ENCODE data around the gene CACNA1S. TPM values are rescaled to one million over a fixed set of nuclear protein-coding genes. Genes with fewer than 3 reads are reported as not detected.

CACNA1S gene
- polyA plus RNA-seq, 12 donors: 15.2 to 77.2 (median 49.8) TPM; not detected in 1

DNA sequence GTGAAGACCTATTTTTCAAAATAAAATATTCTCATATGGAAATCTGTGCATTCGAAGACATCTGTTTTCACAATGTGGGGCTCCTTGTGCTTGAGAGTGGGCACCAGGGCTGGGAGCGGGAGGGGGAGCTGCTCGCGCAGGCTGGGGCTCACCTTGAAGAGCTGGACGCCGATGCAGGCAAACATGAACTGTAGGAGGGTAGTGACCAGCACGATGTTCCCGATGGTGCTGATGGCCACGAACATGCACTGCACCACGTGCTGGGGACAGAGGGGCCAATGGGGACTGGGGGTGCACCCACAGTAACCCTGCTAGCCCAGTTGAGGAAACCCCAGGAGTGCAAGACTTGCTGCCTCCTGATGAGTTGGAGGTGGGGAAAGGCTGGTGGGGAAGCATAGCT lies 46.5 kb downstream of the CACNA1S start:
- no peak for DNase-seq

DNA sequence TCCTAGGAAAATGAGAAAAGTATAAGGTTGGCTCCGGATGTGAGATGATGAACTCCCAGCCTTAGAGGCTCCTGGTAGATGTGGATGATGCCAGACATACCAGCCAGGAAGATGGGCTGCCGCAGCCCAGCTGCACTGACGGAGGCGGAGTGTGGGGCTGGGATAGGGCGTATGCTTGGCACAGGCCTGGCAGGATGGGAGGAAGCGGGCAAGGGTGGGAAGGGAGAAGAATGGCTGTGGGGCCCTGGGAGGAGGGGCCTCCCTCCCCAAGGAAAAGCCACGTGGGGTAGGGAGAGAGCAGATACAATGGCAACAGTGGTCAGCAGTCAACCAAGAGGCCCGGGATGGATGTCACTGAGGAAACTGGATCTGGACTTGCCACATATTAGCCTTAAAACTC lies 47.4 kb downstream of the CACNA1S start:
- no peak for DNase-seq

DNA sequence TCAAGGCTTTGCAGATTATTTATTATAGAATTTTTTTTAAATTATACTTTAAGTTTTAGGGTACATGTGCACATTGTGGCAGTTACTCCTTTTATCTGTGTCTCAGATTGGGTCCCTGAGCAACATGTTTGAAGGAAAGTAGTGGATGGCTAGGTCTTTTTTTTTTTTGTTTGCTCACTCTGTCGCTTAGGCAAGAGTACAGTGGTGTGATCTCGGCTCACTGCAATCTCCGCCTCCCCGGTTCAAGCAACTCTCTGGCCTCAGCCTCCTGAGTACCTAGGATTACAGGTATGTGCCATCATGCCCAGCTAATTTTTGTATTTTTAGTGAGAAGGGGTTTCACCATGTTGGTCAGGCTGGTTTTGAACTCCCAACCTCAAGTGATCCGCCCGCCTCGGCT lies 49.1 kb downstream of the CACNA1S start:
- DNase-seq: no peak

DNA sequence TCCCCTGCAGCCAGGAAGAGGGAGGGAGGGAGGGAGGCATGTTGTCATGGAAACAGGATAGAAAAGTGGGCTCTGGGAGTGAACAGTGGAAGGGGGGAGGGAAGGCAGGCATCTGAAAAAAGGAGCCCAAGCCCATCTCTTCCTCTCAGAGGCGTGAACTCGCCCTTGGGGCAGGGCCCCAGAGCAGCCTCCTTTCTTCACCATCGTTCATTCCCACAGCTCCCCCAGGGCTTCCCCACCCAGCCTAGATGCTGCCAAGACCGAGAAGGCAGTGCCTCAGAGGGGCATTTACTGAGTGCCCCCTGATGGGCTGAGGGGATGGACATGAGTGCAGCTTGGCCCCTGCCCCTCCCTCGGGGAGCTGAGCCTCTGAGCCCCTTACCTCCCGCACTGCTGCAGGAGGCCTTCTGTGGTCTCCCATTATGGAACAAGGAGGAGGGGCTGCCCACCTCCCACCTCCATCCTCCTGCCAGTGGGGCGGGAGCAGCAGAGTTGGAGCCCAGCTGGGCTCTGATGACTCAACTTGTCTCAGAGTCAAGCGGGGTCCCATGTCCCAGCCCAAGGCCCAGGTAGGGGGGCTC lies 49.6 kb downstream of the CACNA1S start:
- no peak for DNase-seq

DNA sequence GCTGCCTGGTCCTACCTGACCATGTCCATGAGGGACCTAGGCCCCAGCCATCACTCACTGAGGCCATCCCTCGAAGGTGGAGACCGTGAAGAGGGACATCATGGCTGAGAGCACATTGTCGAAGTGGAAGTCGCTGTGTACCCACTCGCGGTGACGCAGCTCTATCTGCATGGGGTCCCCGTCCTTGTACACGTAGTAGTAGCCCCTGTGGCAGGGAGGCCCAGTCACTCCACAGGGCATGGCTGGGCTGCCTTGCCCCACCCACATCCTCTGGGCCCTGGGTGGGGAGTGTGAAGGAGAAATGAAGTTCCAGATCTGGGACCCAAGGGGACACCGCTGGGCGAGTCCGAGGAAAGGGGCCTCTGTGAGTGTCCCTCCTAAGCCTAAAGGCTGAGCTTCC lies 50.3 kb downstream of the CACNA1S start:
- DNase-seq: no peak

DNA sequence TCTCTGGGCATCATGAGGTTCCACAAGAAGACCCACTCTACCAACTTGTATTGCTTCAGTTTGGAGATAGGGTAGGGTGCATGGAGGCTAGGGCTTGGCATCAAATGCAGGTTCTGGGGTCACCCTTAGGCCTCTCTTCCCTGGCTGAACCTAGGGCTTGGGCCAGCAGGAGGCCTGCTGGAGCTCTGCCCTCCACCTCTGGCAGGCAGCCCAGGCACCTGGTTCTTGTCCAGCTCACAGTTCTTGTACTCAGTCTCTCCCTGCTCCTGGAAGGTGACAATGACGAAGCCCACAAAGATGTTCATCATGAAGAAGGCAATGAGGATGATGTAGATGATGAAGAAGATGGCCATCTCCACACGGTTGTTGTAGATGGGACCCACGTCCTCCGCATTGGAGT lies 51.2 kb downstream of the CACNA1S start:
- DNase-seq: no peak

DNA sequence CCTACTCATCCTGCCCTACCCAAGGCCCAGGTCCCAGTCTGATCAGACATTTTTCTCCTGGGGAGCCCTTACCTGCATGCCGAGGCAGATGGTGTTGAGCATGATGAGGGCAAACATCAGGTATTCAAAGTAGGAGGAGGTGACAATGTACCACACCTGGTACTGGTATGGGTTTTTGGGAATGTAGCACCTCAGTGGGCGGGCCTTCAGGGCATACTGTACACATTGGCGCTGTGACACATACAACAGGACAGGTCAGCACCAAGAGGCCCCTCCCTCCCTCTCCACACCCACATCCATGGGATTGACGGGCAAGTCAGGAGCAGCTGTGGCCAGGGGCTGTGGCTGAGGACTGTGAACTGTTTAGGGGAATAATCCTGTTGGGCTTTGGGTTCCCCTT lies 51.6 kb downstream of the CACNA1S start:
- DNase-seq: no peak

DNA sequence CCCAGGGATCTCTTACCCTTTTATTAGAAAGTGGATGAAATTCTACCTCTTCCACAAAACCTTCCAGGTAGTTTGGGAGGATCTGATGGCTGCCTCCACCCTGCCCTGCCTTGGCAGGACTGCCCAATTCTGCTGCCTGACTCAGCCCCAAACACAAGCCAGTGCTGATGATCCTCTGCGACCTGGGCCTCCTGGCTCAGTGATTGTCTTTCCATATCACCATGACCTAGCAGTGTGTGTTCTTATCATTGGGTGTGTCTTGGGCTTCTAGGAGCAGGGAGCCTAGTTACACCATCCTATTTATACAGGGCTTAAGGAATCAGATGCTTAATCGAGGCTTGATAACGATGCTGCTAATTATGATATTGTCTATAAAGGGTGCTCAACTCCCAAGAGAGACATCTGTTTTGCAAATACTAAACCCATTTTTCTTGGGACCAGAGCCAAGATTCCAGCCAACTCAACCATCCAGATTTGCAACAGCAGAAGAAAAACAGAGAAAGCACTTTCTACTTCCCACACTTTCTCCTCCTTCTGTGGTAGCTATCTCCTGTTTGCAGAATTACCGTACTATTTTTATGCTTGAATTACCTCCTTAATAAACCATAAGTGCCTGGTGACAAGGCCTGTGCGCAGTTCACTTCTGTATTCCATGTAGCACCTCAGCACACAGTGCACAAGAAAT lies 52.2 kb downstream of the CACNA1S start:
- no peak for DNase-seq

DNA sequence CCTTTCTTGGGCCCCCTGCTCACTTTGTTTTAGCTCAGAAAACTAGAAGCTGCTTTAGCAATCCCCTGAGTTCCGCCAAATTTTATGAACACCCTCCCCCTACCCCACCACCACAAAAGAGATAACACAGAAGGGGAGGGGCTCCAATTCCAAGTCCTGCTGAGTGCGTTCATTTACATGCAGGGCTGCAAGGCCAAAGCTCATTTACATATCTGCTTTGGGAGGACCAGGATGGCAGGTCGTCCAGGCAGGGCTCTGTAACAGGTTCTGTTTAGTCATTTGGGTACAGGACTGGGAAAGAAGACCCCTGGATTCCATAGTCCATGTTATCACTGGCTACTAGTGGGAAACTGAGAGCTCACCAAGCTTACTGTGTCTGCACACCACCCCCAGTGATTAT lies 52.8 kb downstream of the CACNA1S start:
- no peak for DNase-seq

DNA sequence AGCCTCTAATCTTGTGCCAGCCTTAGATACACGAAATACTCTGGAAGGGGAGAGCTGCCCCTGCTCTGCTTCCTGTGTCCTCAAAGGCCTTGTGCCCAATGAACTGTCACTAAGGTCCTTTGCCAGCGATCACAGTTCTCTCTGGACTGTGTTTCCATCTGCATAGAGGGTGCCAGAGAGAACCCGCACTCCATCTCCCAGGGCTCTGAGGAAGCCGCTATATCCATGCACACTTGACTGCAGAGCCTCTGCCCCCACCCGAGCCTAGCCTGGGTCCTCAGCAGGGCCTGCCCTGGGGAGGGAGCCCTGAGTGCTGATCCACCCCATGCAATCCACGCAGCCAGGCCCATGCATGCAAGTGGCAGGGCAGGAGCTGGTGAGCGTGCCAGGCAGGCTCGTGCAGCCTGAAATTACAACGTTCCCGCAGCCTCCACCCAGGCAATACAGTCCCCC lies 58.1 kb downstream of the CACNA1S start:
- DNase-seq: no peak

DNA sequence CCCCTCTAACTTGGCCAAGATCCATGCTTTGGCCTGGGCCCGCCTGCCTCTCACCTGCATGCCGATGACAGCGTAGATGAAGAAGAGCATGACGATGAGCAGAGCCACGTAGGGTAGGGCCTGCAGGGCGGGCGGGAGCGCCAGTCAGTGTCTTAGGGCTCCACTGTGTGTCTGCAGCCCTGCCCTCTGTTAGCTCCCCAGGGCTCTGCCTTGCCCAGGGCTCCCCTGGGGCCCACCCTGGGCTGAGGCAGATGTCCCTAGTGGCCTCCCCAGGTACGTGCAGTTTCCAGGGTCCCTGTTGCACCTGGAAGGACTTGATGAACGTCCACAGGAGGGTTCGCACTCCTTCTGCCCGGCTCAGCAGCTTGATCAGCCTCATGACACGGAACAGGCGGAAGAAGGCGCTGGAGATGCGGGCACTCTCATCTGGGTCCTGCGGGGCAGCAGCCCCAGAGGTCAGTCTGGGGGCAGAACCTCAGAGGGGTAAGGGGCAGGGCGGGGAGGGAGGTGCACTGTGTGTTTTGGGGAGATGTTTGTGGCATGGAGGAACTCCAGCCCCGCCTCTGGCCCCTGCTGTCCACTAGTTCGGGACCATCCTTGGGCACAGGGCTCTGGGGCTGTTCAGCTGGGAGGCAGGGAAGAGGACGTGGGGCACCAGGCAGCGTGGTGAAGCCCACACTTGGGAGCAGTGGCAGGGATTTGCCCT lies 58.9 kb downstream of the CACNA1S start:
- no peak for DNase-seq

DNA sequence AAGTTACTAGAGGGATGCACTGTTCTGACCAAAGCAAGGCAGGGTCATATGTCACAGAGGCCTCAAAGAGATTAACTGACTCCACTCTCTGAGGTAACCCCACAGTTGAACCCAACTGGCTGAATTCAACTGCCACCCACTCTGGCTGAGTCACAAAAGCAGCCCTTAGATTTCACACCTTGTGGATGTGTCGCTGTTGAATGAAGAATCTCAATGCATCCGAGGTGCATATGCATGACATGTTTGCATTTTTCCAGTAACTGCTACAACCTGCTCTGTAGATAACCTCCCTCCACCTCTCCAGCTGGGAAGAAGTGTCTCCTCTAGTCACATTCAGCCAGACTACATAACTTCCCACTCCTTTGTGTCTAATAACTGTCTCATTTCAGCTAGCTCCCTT lies 60.8 kb downstream of the CACNA1S start:
- no peak for DNase-seq

DNA sequence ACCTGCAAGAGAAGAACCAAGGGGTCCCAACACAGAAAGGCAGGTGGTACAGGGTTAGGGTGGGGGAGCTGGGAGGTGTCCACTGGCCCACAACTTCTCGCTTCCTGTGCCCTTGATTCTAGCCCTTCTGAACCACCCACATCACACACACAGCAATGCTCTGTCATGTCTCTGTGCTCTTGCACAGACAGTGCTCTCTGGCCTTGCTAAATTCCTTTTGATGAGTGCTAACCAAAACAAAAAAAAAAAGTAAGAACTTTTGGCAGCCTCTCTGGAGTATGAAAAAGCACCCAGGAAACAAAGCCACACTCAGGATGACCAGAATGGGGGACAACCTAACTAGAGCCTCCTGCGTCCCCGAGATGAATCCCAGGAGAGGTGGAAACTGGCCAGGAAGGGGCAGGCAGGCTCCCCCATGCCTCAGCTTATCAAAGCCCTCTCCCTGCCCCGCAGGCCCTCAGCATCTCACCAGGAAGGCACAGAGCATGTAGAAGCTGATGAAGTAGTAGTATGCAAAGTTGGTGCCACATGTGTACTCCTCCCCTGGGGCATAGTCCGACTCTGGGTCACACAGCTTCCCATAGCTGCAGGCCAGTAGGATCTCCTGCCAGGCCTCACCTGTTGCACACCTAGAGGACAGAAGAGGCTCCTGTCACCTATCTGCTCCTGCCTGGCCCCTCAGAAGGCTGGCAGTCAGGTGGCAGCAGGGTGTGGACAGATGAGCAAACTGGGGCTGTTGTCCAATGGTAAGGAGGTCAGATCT lies 61.5 kb downstream of the CACNA1S start:
- no peak for DNase-seq

DNA sequence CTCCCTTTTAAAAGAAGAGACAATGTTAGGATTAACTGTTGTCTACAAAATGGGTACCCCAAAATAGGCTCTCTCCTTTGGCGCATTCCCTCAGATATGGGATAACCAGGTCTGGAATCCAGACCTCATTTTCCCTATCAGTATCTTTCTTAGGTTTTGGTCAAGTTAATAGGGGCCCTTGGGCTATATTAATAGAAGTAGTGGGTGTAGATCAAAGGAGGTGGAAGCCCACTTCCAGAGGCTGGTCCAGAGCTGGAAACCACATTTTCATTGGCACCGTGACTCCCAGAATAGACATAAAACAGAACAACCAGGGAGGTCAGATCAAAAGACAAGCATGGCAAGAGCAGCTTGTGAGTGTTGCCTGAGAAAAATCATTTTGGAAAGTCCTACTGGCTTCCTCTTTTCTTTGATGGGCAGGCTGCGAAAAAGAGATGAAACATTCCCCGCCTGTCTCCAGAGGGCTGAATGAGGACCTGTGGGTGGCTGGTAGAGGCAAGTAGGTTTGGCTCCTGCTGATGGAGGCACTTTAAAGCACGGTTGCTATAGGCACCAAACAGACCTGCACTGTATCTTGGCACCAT lies 62.9 kb downstream of the CACNA1S start:
- DNase-seq: no peak

DNA sequence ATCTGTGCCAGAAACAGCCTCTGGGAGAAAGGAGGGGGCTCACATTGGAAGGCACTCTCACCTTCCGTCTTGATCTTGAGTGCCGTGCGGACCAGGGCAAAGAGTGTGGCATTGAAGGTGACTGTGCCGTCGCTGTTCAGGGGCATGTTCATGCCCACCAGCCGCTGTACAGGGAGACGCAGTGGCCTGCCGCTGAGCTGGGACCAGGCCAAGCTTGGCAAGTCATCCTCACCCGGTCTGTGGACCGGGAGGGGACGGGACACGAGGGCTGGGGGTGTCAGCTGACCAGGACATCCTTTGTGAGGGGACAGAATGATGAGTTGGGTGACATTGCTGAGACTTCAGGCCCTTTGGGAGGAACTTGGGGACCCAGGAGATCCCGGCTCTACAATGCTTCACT lies 63.7 kb downstream of the CACNA1S start:
- no peak for DNase-seq

DNA sequence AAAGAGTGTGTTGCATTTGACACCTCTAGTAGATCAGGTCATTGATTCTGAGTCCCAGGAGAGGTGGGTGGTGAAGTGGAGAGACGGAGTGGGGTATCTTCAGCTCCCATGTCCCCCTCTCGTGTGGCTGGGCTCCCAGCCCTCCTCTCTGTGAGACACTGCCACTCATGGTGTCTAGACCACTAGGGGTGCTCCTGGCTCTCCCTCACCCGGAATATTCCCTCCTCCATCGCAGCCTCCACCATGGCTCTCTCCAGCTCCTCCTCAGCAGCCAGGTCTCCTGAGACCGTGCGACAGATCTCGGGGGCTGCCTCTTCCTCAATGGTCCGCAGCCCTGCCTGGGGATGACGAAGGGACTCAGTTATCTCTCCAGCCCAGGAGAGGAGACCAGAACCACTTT lies 68.1 kb downstream of the CACNA1S start:
- no peak for DNase-seq

DNA sequence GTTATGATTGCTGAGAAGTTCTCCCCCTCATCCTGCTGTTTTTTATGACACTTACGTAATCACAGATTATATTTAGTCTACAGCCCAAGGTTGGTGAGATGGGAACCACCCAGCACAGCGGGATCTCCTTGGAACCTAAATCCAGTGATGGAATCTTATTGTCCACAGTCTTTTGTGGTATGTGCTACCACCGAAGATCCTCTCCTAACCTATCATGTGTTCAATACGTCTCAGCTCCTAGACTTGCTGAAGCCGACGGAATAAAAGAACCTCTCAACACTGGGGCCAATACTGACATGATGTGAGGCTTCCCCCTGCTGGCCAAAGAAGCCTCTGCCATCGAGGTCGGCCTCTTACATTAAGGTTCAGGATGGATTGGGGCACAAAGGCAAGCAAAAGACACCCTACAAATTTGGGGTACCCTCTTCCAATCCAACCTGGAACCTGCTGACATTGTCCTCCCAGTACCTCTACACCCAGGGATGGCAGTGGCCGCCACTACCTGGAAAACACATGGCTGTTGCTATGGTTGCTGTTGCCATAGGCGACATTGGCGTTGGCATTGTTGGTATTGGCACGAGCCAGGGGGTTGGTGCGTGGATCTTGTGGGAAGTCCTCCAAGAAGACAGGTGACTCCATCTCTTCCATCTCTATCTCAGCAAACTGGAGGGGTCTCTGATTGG lies 69.3 kb downstream of the CACNA1S start:
- DNase-seq: peak; percentile 61

DNA sequence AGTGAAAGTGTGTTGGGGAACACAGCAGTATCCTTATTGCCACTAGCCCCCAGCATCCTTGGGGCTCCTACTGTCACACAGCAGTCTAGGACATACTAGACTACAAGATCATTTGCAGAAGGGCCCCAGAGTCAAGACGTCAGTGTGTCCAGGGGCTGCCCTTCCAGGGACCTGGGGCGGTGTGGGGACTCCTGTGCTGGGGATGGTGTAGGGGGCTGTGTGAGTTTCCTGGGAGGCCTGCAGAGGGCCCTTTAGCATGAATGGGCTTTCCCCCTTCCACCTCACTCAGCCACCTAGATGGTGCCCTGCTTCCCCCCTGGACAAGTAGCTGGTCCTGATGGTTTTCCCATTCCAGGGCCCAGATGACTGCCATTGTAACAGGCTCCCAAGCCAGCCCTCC lies 71.2 kb downstream of the CACNA1S start:
- DNase-seq: no peak

DNA sequence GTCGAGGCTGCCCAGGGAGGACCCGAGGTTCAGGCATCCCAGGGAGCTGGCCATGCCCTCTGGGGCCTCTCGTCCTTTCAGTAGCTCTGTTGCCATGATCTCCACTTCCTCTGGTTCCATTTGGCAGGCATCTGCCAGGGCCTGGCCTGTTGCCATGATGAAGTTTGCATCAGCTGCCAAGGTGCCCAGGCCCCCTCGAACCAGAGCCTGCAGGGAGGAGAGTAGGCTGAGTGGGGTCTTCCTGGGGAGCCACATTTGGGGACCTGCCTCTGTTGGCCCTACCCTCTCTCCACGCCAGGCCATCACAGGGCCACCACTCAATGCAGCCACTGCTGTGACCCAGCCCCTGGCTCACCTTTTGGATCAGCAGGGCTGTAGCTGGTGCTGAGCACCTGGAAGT lies 72.3 kb downstream of the CACNA1S start:
- DNase-seq: no peak

DNA sequence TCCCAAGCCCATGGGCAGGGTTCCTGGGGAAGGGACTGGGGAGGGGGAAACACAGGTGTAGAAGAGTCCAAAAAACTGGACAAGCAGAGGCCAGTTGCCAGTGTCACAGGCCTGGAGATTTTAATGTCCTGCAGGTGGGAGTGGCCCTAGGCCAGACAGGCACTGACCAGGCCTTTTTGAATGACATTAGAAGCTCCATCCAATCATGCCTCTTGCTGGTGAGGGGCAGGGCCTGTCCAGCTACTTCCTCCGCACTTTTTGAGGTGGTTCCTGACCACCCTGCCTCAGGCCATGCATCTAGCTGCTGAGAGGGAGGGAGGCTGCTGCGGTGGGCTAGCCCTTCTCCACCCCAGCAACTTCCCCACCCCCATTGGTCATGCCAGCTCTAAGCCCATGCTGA lies 72.8 kb downstream of the CACNA1S start:
- DNase-seq: no peak

DNA sequence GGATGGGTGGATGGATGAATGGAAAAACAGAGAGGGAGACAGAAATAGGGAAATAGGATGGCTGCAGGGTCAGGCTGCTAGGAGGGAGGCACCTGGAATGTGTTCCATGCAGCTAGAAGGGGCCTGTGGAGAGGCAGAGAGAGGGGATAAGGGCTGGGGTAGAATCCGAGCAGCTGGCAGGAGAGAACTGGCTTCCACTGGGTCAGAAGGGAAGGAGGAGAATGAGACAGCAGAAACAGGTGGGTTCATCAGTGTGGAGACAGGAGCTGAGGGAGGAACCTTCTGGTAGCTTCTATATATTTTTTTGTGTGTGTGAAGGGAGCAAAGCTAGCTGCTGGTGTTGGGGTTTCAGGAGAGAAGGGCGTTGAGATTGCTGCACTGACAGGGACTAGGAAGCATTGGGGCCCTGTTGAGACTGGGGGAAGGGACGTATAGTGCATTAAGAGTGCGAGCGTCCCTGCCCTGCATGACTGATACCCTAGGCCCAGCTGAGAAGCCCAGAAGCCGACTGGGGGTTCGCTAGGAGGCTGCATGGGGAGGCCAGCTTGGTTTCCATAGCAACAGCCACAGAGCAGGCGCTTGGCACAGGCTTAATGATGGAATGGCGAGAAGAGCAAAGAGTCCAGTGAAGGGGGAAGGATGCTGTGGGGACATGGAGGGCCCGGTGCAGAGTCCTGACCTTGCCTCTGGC lies 73.9 kb downstream of the CACNA1S start:
- DNase-seq: no peak
